HG02798 (cell line): ENCODE measurements around the gene TSPAN31.
"Not testable (repeated sequence)": the region's sequence is repeated elsewhere in the genome, so short reads cannot be mapped to it uniquely, and the experiment has no call there.

Source experiments
- ATAC-seq: cut with Tn5 transposase; IDR thresholded peaks from one replicate; pipeline ENCODE4 v1.9.1; 2021; ENCODE audit warnings: mild to moderate bottlenecking; ENCODE audit not compliant: unreplicated experiment, poor library complexity

The TSPAN31 gene, protein sequence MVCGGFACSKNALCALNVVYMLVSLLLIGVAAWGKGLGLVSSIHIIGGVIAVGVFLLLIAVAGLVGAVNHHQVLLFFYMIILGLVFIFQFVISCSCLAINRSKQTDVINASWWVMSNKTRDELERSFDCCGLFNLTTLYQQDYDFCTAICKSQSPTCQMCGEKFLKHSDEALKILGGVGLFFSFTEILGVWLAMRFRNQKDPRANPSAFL

DNA sequence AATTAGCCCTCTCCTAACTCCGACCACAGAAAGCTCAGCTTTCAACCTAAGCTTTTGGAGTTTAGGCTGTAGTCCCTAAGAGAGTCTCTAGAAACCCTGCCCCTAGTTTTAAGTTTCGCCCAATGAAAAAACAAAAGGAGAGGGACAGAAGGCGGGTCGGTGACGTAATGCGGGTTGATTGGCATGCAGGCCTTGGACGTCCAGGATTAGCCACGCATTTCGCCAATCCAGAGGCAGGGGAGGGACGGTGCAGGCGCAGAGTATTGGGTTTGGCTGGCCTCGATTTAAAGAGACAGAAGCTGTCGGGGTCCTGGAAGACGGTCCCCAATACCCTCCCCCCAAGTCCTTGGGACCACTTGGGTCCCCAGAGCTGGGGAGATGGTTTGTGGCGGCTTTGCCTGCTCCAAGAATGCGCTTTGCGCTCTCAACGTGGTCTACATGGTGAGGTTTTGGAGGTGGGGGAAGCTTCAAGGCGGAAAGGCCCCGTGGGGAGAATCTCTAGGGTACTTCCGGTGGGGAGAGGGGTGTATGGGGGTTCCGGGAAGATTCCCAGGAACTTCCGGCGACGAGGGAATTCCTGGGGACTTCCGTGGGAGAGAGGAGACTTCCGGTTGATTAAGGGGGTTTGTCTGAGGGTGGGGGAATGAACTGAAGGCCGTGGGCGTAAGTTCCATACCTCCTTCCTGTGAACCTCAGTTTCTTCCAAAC lies at the start of gene TSPAN31:
TSS of gene TSPAN31 (plus strand) at position 263 of the 708 bp plus-strand sequence. CDS start at position 379, 116 bp downstream.
- ATAC-seq: peak; percentile 91

DNA sequence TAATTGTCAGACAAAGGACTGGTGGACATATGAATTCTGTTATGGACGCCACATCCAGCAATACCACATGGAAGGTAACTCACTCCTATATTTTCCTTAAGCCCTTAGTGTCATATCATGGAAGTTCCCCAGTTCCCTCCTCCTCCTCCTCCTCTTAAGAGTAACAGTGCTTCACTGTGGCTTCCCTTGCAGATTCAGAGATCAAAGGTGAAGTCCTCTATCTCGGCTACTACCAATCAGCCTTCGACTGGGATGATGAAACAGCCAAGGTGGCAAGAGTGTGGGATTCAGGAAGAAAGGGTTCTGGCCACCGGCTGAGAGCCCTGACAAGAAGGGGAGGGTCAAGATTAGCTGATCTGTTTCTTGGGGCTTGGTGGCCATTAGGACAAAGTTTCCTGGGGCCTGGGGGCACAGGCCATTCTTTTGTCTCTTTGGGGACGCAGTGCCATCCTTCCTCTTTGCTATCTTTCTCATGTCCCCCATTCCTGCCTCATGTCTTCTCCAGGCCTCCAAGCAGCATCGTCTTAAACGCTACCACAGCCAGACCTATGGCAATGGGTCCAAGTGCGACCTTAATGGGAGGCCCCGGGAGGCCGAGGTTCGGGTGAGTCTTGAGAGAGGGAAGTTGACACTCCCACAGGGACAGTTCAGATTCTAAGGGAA lies 48.9 kb upstream of the TSPAN31 start:
- ATAC-seq: no peak

DNA sequence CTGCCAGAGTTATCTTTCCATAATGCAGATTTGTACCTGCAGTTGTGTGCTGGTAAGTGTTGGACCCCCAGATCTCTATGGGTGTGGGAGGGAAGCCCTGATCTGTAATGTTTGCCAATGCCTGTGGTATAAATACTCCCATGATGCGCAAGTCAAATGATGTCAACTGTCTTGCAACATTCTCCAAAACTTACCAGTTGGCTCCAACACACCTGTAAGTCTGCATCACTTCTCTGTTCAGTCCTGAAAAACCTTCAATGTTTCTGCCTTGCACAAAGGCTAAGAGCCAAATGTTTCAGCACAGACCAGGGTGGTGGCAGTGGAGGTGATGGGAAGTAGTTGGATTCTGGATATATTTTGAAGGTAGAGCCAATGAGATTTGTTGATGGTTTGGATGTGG lies 47.8 kb upstream of the TSPAN31 start:
- no peak for ATAC-seq

- ATAC-seq: no peak
These were observed 46.4 kb upstream of the TSPAN31 start for GRCh38 chr12:57698414-57698813.

- ATAC-seq: no peak
These were observed 44.5 kb upstream of the TSPAN31 start for GRCh38 chr12:57700317-57700716.

DNA sequence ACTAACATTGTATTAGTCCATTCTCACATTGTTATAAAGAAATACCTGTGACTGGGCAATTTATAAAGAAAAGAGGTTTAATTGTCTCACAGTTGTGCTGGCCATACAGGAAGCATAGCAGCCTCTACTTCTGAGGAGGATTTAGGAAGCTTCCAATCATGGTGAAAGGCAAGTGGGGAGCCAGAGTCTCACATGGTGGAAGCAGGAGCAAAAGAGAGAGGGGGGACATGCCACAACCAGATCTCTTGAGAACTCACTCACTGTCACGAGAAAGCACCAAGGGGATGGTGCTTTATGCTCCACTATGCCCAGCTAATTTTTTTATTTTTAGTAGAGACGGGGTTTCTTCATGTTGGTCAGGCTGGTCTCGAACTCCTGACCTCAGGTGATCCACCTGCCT lies 37.6 kb upstream of the TSPAN31 start:
- no peak for ATAC-seq

- no peak for ATAC-seq
These were observed 36.5 kb upstream of the TSPAN31 start for GRCh38 chr12:57708296-57708695.

GRCh38 chr12:57712701-57713100 lies 32.1 kb upstream of the TSPAN31 start:
- no peak for ATAC-seq

- ATAC-seq: no peak
These were observed 31.6 kb upstream of the TSPAN31 start for GRCh38 chr12:57713209-57713608.

- not testable (repeated sequence) for ATAC-seq
These were observed 29.6 kb upstream of the TSPAN31 start for GRCh38 chr12:57715036-57715748.

DNA sequence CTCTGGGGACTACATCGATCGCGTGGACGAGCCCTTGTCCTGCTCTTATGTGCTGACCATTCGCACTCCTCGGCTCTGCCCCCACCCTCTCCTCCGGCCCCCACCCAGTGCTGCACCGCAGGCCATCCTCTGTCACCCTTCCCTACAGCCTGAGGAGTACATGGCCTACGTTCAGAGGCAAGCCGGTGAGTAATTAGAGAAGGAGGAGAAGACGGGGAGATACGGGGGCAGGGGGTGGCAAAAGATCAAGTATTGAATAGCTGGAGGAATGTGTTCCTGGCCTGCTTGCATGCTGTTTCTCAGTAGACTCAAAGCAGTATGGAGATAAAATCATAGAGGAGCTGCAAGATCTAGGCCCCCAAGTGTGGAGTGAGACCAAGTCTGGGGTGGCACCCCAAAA lies 29.1 kb upstream of the TSPAN31 start:
- no peak for ATAC-seq

GRCh38 chr12:57716305-57716704 lies 28.5 kb upstream of the TSPAN31 start:
- no peak for ATAC-seq

GRCh38 chr12:57717131-57717530 lies 27.7 kb upstream of the TSPAN31 start:
- no peak for ATAC-seq

DNA sequence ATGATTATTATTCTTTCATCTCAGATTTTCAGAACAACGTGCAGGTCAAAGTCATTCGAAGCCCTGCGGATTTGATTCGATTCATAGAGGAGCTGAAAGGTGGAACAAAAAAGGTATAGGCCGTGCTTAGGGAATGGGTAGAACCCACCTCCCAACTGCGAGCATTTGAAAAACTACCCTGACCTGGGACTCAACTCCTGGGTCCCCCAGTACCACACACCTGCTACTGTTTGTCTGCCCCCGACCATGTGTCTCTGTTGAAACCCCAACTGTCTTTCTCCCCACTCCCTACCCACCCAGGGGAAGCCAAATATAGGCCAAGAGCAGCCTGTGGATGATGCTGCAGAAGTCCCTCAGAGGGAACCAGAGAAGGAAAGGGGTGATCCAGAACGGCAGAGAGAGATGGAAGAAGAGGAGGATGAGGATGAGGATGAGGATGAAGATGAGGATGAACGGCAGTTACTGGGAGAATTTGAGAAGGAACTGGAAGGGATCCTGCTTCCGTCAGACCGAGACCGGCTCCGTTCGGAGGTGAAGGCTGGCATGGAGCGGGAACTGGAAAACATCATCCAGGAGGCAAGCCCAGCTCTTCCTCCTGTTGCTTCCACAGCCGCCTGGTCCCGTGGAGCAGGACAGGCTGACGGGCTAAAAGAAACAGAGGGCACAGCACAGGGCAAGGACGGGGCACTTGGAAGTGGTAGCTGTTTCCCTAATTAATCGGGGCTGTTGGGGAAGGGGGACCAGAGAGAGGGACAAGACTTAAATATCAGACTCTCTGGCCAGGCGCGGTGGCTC lies 26.8 kb upstream of the TSPAN31 start:
- ATAC-seq: no peak

GRCh38 chr12:57718641-57719528 lies 26.0 kb upstream of the TSPAN31 start:
- ATAC-seq: no peak

DNA sequence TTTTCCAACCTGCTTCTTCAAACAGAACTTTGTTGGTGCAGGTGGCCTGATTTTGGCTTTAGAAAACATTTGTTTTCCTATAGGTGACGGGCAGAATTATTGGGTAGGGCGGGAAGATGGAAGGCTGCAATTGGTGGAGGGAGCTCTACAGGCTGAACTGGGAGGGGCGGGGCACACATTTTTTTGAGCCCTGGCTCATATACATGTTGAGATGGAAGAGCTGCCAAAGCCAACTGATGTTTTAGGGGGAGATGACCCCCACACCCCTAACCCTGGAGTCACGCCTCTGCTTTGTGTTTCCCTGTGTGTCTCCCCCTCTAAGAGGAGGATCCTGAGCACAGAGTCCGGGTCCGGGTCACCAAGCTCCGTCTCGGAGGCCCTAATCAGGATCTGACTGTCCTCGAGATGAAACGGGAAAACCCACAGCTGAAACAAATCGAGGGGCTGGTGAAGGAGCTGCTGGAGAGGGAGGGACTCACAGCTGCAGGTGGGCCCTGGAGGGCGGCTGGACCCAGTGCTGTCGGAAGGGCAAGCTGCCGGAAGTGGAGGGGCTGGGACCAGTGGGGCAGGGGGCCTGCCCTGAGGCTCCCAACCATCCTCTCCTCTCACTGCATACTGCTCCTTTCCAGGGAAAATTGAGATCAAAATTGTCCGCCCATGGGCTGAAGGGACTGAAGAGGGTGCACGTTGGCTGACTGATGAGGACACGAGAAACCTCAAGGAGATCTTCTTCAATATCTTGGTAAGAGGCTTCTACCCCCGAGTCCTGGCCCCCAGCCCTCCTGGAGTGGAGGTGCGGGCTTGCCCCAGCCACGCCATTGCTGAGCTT lies 24.8 kb upstream of the TSPAN31 start:
- ATAC-seq: no peak

GRCh38 chr12:57720606-57721595 lies 23.9 kb upstream of the TSPAN31 start:
- no peak for ATAC-seq
